GM12878 (cell line): ENCODE results near the gene DAD1. TPM values are rescaled to one million over a fixed set of nuclear protein-coding genes. Genes with fewer than 3 reads are reported as not detected.
A peak's percentile ranks its signal among the peaks of the same experiment; 100 is the strongest.

ENCODE experiments used
- ATAC-seq: fragments of 200-7000 bp; cut with Tn5 transposase; 3 replicates; pipeline ENCODE4 v1.9.1; 2020; ENCODE audit warnings: mild to moderate bottlenecking, moderate library complexity
- BruUV-seq: library from RNA; stranded (reverse); fragments of 400-500 nt; replicated peaks from 2 replicates; lab custom pipeline; 2021; lab: Mats Ljungman, UMichigan
- CTCF ChIA-PET: fragments of 300-600 bp; sonication (Branson Sonifier 250); formaldehyde crosslinking; extraction: SDS; loops from one replicate; lab custom pipeline; 2021; ENCODE audit warnings: inconsistent platforms; lab: Yijun Ruan, JAX
- POLR2A ChIA-PET: fragments of 350-600 bp; formaldehyde crosslinking; extraction: SDS; loops from one replicate; lab custom pipeline; 2021; ENCODE audit warnings: inconsistent platforms; lab: Charles Lee
- RAD21 ChIA-PET: fragments of 300-600 bp; sonication (Branson Sonifier 250); formaldehyde crosslinking; loops from one replicate; lab custom pipeline; 2023; ENCODE audit warnings: antibody characterized with exemption; ENCODE audit not compliant: unreplicated experiment; lab: Charles Lee
- SMC1A ChIA-PET: fragments of 300-600 bp; sonication (Branson Sonifier 250); formaldehyde crosslinking; loops from one replicate; lab custom pipeline; 2023; ENCODE audit not compliant: unreplicated experiment, uncharacterized antibody; lab: Charles Lee
- DNase-seq: peaks from one replicate; pipeline ENCODE4 v3.0.0-alpha.2; 2011; ENCODE audit warnings: low read depth, low spot score
- FAIRE-seq: peaks from 3 replicates; lab custom pipeline; 2011; peaks lifted over from hg19 to GRCh38; lab: Jason Lieb, UNC
- H2AFZ ChIP-seq: 2 replicates; pipeline ENCODE4 v1.6.0; 2011; ENCODE audit warnings: low read depth, low read length, control low read depth; ENCODE audit not compliant: control insufficient read depth
- H3K27ac ChIP-seq: 2 replicates; pipeline ENCODE4 v1.5.1; 2011; ENCODE audit warnings: control low read depth; ENCODE audit not compliant: control insufficient read depth, insufficient read depth
- H3K27me3 ChIP-seq, 2 experiments: replicated peaks in 1 of 2; 2 replicates each; pipeline versions ENCODE4 v1.6.0 to v1.6.1; 2011; ENCODE audit warnings: low read length in 1 of 2; ENCODE audit not compliant: control insufficient read depth in 2 of 2, insufficient read depth in 2 of 2
- H3K36me3 ChIP-seq, 2 experiments: 2 replicates each; pipeline ENCODE4 v1.5.1; 2011; ENCODE audit warnings: low read length in 1 of 2; ENCODE audit not compliant: control insufficient read depth in 2 of 2, insufficient read depth in 2 of 2
- H3K4me1 ChIP-seq: 2 replicates; pipeline ENCODE4 v1.6.1; 2011; ENCODE audit warnings: mild to moderate bottlenecking, low read length, moderate library complexity, mixed read lengths; ENCODE audit not compliant: control insufficient read depth, insufficient read depth
- H3K4me2 ChIP-seq: 2 replicates; pipeline ENCODE4 v1.6.0; 2011; ENCODE audit warnings: control low read depth; ENCODE audit not compliant: control insufficient read depth, insufficient read depth
- H3K4me3 ChIP-seq: fragments of 200-600 bp; sonication (generic); 2 replicates; pipeline ENCODE4 v1.5.1; 2016
- H3K79me2 ChIP-seq: 2 replicates; pipeline ENCODE4 v1.6.0; 2011; ENCODE audit warnings: low read length; ENCODE audit not compliant: control insufficient read depth, insufficient read depth
- H3K9ac ChIP-seq: 2 replicates; pipeline ENCODE4 v1.8.0; 2011; ENCODE audit warnings: low read length, control low read depth, mixed read lengths; ENCODE audit not compliant: control insufficient read depth, insufficient read depth
- H3K9me3 ChIP-seq: replicated peaks from 3 replicates; pipeline ENCODE4 v1.5.1; 2011; ENCODE audit warnings: mild to moderate bottlenecking, low read length; ENCODE audit not compliant: control insufficient read depth, insufficient read depth
- H4K20me1 ChIP-seq: 2 replicates; pipeline ENCODE4 v1.6.0; 2011; ENCODE audit not compliant: control insufficient read depth, insufficient read depth
- CHD4 ChIP-seq: fragments of 200-600 bp; sonication (generic); IDR thresholded peaks from 2 replicates; pipeline ENCODE4 v1.6.1; 2016; ENCODE audit warnings: mild to moderate bottlenecking
- EED ChIP-seq: sonication (generic); IDR thresholded peaks from 2 replicates; pipeline ENCODE4 v1.6.1; 2016; ENCODE audit warnings: antibody characterized with exemption, low read depth
- ETV6 ChIP-seq, 2 experiments: fragments of 450-650 bp in 1 of 2; IDR thresholded peaks in 1 of 2; conservative IDR thresholded peaks in 1 of 2; 2 replicates each; pipeline ENCODE4 v1.6.1; 2014; ENCODE audit warnings: antibody characterized with exemption in 1 of 2, borderline replicate concordance in 1 of 2, low read depth in 1 of 2, mild to moderate bottlenecking in 1 of 2, moderate library complexity in 1 of 2
- HDAC2 ChIP-seq: fragments of 200-600 bp; sonication (generic); IDR thresholded peaks from 2 replicates; pipeline ENCODE4 v1.6.1; 2017
- IKZF1 ChIP-seq: fragments of 450-650 bp; conservative IDR thresholded peaks from 2 replicates; pipeline ENCODE4 v1.6.1; 2017; ENCODE audit warnings: antibody characterized with exemption, mild to moderate bottlenecking
- KDM1A ChIP-seq: fragments of 200-600 bp; sonication (generic); IDR thresholded peaks from 2 replicates; pipeline ENCODE4 v1.6.1; 2016; ENCODE audit warnings: borderline replicate concordance
- MAX ChIP-seq: IDR thresholded peaks from 2 replicates; pipeline ENCODE4 v1.6.1; 2012; ENCODE audit warnings: low read depth, low read length, improper control_type of control experiment
- MEF2A ChIP-seq: IDR thresholded peaks from 2 replicates; pipeline ENCODE4 v1.6.1; 2011; ENCODE audit warnings: low read depth, mild to moderate bottlenecking, low read length, moderate library complexity; ENCODE audit not compliant: insufficient read depth
- MLLT1 ChIP-seq: fragments of 450-650 bp; IDR thresholded peaks from 2 replicates; pipeline ENCODE4 v1.6.1; 2016; ENCODE audit warnings: mild to moderate bottlenecking
- MTA2 ChIP-seq: fragments of 450-650 bp; IDR thresholded peaks from 2 replicates; pipeline ENCODE4 v1.6.1; 2016; ENCODE audit warnings: low read depth, mild to moderate bottlenecking, moderate library complexity
- MTA3 ChIP-seq: IDR thresholded peaks from 2 replicates; pipeline ENCODE4 v1.6.1; 2012; ENCODE audit warnings: low read length, inconsistent platforms, borderline replicate concordance
- NFIC ChIP-seq: IDR thresholded peaks from 2 replicates; pipeline ENCODE4 v1.6.1; 2012; ENCODE audit warnings: low read depth, mild to moderate bottlenecking, inconsistent platforms, low read length, moderate library complexity
- NFYB ChIP-seq: IDR thresholded peaks from 2 replicates; pipeline ENCODE4 v1.6.1; 2011; ENCODE audit warnings: low read depth, mild to moderate bottlenecking, low read length, improper control_type of control experiment, moderate library complexity; ENCODE audit not compliant: insufficient read depth
- NRF1 ChIP-seq: conservative IDR thresholded peaks from 2 replicates; pipeline ENCODE4 v1.6.1; 2011; ENCODE audit warnings: mild to moderate bottlenecking, low read depth, low read length, improper control_type of control experiment
- SREBF1 ChIP-seq: IDR thresholded peaks from 2 replicates; pipeline ENCODE4 v1.6.1; 2012; ENCODE audit warnings: mild to moderate bottlenecking, low read length
- TAF1 ChIP-seq: IDR thresholded peaks from 2 replicates; pipeline ENCODE4 v1.6.1; 2011; ENCODE audit warnings: mild to moderate bottlenecking, low read depth, low read length, borderline replicate concordance
- TCF7 ChIP-seq: IDR thresholded peaks from 2 replicates; pipeline ENCODE4 v1.6.1; 2014; ENCODE audit warnings: antibody characterized with exemption, borderline replicate concordance
- WGBS: methylation state at CpG from one replicate; pipeline ENCODE4 v1.1.6; 2016; ENCODE audit warnings: low lambda C conversion rate; ENCODE audit not compliant: insufficient replicate concordance, insufficient coverage; ENCODE audit errors: missing lambda C conversion rate; 5-methylcytosine and 5-hydroxymethylcytosine counted together
- in situ Hi-C: fragments of 300-500 bp; cut with MboI; formaldehyde crosslinking; loops from 9 replicates; pipeline ENCODE4 v1.14.3; 2018; ENCODE audit warnings: mixed read lengths
- intact Hi-C: fragments of 100-400 bp; cut with micrococcal nuclease; formaldehyde crosslinking; loops from one replicate; pipeline ENCODE4 v1.14.2; 2022; ENCODE audit not compliant: unreplicated experiment
- polyA plus RNA-seq, 11 experiments: library from polyadenylated mRNA; depleted of rRNA in 4 of 11; unstranded in 6 of 11; stranded (reverse) in 5 of 11; fragments of >200 nt; fragmentation: Nextera tagmentation in 4 of 11; fragmentation: Illumina TruSeq in 1 of 11; extraction: Ambion mirVana in 4 of 11; extraction: Trizol in 1 of 11; gene quantifications; 1 replicate in 1 of 11; 2 replicates in 10 of 11; pipeline versions ENCODE4 v1.2.1 to v1.2.3, GENCODE V29; 2011 to 2016; ENCODE audit warnings: inconsistent platforms in 2 of 11, missing spikeins in 2 of 11, low read depth in 1 of 11
- total RNA-seq, 4 experiments: library from RNA; depleted of rRNA in 3 of 4; stranded (reverse); fragments of >200 nt in 3 of 4; fragmentation: Illumina TruSeq in 1 of 4; extraction: Trizol in 1 of 4; gene quantifications; 2 replicates each; pipeline versions ENCODE4 v1.2.1 to v1.2.3, GENCODE V29; 2013 to 2021
- TF ChIP-seq, protein P1 (sequence below): fragments of 450-650 bp; IDR thresholded peaks from 2 replicates; pipeline ENCODE4 v1.6.1; 2016; ENCODE audit warnings: mild to moderate bottlenecking, moderate library complexity, borderline replicate concordance

Gene DAD1
- total and polyA plus RNA-seq, 10 of the 15 experiments (the other 5 are each of a cell fraction or from before 2014, with no cell fraction given): 161 to 920 (median 319) TPM

- H2AFZ ChIP-seq: peak overlapping the region; percentile 1; the same call in 1 of the 2 replicates
- ChIA-PET RAD21 (interaction anchor here (1.5 to 25.4 kb wide), 6 partner anchors 11 to 136 kb away, joined by 4 to 797 read pairs (median 27); no protein-coding TSS in a partner anchor), POLR2A (interaction anchor here (0.6 to 19.9 kb wide), 3 partner anchors 9 to 274 kb away, joined by 3 to 339 read pairs (median 3); no protein-coding TSS in a partner anchor), CTCF (interaction anchor here (0.6 to 3.1 kb wide), 3 partner anchors 9 to 18 kb away, joined by 3 to 20 read pairs (median 5); no protein-coding TSS in a partner anchor), SMC1A (interaction anchor here (0.9 to 16.7 kb wide), 6 partner anchors 9 to 47 kb away, joined by 3 to 399 read pairs (median 14); no protein-coding TSS in a partner anchor)
- WGBS: 10% methylated on average over 5 of the region's 5 CpGs
- no peak for DNase-seq
- peak; percentile 51 for ATAC-seq
- peak overlapping the region; percentile 68 for H3K4me2 ChIP-seq
- H3K36me3 ChIP-seq: peaks cover 1 to 2% of the 10 kb centered on the region in 2 experiments; a peak in 2 of 4 replicates
- intact Hi-C loops: loop anchor here (1.0 kb wide), 1 partner anchor 11 kb away; no protein-coding TSS in a partner anchor
- no peaks in the 10 kb centered on the region for H3K9me3 ChIP-seq
- H3K79me2 ChIP-seq: peaks cover 69% of the 10 kb centered on the region
- no peaks in the 10 kb centered on the region for H3K27me3 ChIP-seq
- H4K20me1 ChIP-seq: no peaks in the 10 kb centered on the region
- H3K4me3 ChIP-seq: 0 out of 2 replicates have a peak overlapping the region, but pooled peaks have one; percentile 15
- FAIRE-seq: no peak
- BruUV-seq: TSS peak; percentile 1
- peak overlapping the region; percentile 57 for H3K9ac ChIP-seq
- H3K27ac ChIP-seq: peak overlapping the region; percentile 80
- peaks cover 99% of the 10 kb centered on the region for H3K4me1 ChIP-seq
- in situ Hi-C loops: no loop called here
- TF ChIP-seq MTA2 (peak; percentile 31), HDAC2 (no peak), TCF7 (no peak), TAF1 (0 out of 2 replicates have a peak, but pooled peaks have one; percentile 3), CHD4 (no peak), ETV6 (conservative IDR thresholded peaks at IDR 0.05 in 1 of 2, IDR thresholded peaks at IDR 0.05 in 1 of 2; ENCODE audit: borderline replicate concordance in 1 of 2, low read depth in 1 of 2) (no peak), KDM1A (no peak), SREBF1 (no peak), EED (0 out of 2 replicates have a peak, but pooled peaks have one; percentile 12), MEF2A (no peak), NRF1 (no peak), NFYB (no peak), NFIC (peak; percentile 44; the same call in 1 of the 2 replicates), IKZF1 (0 out of 2 replicates have a peak, but pooled peaks have one; percentile 28), MTA3 (no peak), MAX (no peak), MLLT1 (peak; percentile 38; the same call in 1 of the 2 replicates)
- TF ChIP-seq, protein P1, sequence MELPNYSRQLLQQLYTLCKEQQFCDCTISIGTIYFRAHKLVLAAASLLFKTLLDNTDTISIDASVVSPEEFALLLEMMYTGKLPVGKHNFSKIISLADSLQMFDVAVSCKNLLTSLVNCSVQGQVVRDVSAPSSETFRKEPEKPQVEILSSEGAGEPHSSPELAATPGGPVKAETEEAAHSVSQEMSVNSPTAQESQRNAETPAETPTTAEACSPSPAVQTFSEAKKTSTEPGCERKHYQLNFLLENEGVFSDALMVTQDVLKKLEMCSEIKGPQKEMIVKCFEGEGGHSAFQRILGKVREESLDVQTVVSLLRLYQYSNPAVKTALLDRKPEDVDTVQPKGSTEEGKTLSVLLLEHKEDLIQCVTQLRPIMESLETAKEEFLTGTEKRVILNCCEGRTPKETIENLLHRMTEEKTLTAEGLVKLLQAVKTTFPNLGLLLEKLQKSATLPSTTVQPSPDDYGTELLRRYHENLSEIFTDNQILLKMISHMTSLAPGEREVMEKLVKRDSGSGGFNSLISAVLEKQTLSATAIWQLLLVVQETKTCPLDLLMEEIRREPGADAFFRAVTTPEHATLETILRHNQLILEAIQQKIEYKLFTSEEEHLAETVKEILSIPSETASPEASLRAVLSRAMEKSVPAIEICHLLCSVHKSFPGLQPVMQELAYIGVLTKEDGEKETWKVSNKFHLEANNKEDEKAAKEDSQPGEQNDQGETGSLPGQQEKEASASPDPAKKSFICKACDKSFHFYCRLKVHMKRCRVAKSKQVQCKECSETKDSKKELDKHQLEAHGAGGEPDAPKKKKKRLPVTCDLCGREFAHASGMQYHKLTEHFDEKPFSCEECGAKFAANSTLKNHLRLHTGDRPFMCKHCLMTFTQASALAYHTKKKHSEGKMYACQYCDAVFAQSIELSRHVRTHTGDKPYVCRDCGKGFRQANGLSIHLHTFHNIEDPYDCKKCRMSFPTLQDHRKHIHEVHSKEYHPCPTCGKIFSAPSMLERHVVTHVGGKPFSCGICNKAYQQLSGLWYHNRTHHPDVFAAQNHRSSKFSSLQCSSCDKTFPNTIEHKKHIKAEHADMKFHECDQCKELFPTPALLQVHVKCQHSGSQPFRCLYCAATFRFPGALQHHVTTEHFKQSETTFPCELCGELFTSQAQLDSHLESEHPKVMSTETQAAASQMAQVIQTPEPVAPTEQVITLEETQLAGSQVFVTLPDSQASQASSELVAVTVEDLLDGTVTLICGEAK: 0 out of 2 replicates have a peak, but pooled peaks have one; percentile 8
Observed at GRCh38 chr14:22520796-22521195, 68.2 kb downstream of the DAD1 start.
